Measurements from ENCODE around the gene HEG1. TPM values are rescaled to one million over a fixed set of nuclear protein-coding genes. Genes with fewer than 3 reads are reported as not detected.

The HEG1 gene
- total and polyA plus RNA-seq, 2 of the 13 experiments (the other 11 are each of a cell fraction or from before 2014, with no cell fraction given), result 10.7 to 18.2 TPM

- H3K4me1 ChIP-seq (ENCODE audit: insufficient read depth, low read length), result no peaks in the 10 kb centered on the region
- peaks cover 10 to 41% of the 10 kb centered on the region in 2 experiments; a peak in 4 of 5 replicates for H3K36me3 ChIP-seq (replicated peaks in 1 of 2; ENCODE audit: control insufficient read depth in 1 of 2, insufficient read depth in 2 of 2, low read length in 2 of 2)
- DNase-seq (ENCODE audit: low spot score) (no peak), ATAC-seq (no peak), FAIRE-seq (no peak)
- H2AFZ ChIP-seq (ENCODE audit: low read length), result no peak overlapping the region
- CTCF ChIA-PET (ENCODE audit: low intra/inter-chr PET ratio, low total read pairs), result no interaction called here
- no peak overlapping the region for H3K9ac ChIP-seq (ENCODE audit: insufficient read depth, low read depth, low read length)
- H3K4me3 ChIP-seq (replicated peaks in 1 of 3; ENCODE audit: insufficient read depth in 1 of 3, low read depth in 2 of 3, low read length in 3 of 3), result no peak overlapping the region
- in situ Hi-C loops (cut with HindIII; ENCODE audit: extremely low pct_ligation_motif_present, low pct_unique_long_range_greater_than_20kb), result loop anchor here (25.0 kb wide), 1 partner anchor 459 kb away; no protein-coding TSS in a partner anchor
- POLR2A ChIA-PET, result no interaction called here
- intact Hi-C loops (cut with micrococcal nuclease; ENCODE audit: unreplicated experiment), result no loop called here
- TF ChIP-seq KAT2B (IDR thresholded peaks at IDR 0.05; ENCODE audit: borderline replicate concordance, low read depth, low read length), result no peak
- no peak for TF ChIP-seq CREB3 (CRISPR knock-in tag; IDR thresholded peaks at IDR 0.05)
- TF ChIP-seq ADNP (CRISPR knock-in tag; IDR thresholded peaks at IDR 0.05), result no peak
- TF ChIP-seq ZNF335 (CRISPR knock-in tag; IDR thresholded peaks at IDR 0.05), result no peak
- no peak for TF ChIP-seq ZNF292 (CRISPR knock-in tag; IDR thresholded peaks at IDR 0.05; ENCODE audit: borderline replicate concordance, low read depth)
- TF ChIP-seq ZBTB43 (CRISPR knock-in tag; conservative IDR thresholded peaks at IDR 0.05), result no peak
- TF ChIP-seq CBX1 (IDR thresholded peaks at IDR 0.05; ENCODE audit: low read depth), result no peak
- no peak for TF ChIP-seq SUZ12 (IDR thresholded peaks at IDR 0.05; ENCODE audit: low read depth, low read length)
- no peak for TF ChIP-seq ZNF124 (CRISPR knock-in tag; IDR thresholded peaks at IDR 0.05)
- TF ChIP-seq SMAD3 (CRISPR knock-in tag; IDR thresholded peaks at IDR 0.05), result no peak
- TF ChIP-seq ZNF333 (CRISPR knock-in tag; IDR thresholded peaks at IDR 0.05; ENCODE audit: borderline replicate concordance), result no peak
- H3K9me3 ChIP-seq (ENCODE audit: low read length), result no peaks in the 10 kb centered on the region
- H3K27ac ChIP-seq (ENCODE audit: extremely low read length, insufficient read depth, low read length), result no peak overlapping the region
- H3K79me2 ChIP-seq (ENCODE audit: insufficient read depth, low read length), result no peaks in the 10 kb centered on the region
- WGBS (ENCODE audit: low lambda C conversion rate), result 98% methylated on average over 7 of the region's 7 CpGs
- H3K27me3 ChIP-seq (ENCODE audit: control insufficient read depth in 1 of 2, insufficient read depth in 2 of 2, low read length in 2 of 2), result no peaks in the 10 kb centered on the region
- no peak overlapping the region for H3K4me2 ChIP-seq (ENCODE audit: low read depth, low read length)
- H4K20me1 ChIP-seq (ENCODE audit: insufficient read depth, low read length), result no peaks in the 10 kb centered on the region
- BruUV-seq (replicated peaks), result no TSS peak
Measured at GRCh38 chr3:124978627-124979026, 77.2 kb downstream of the HEG1 start.

All from HepG2 (cell line).